Fibroblast of villous mesenchyme (primary cell): ENCODE data around the gene STX18. TPM values are rescaled to one million over a fixed set of nuclear protein-coding genes. Genes with fewer than 3 reads are reported as not detected.

Source experiments
- DNase-seq: peaks from one replicate; pipeline ENCODE4 v3.0.0-alpha.2; 2010; ENCODE audit warnings: low read depth
- H3K4me3 ChIP-seq: 2 replicates; pipeline ENCODE4 v1.5.1; 2011; ENCODE audit warnings: low read depth, mild to moderate bottlenecking, low read length
- total RNA-seq: library from RNA; depleted of rRNA; stranded (reverse); fragments of >200 nt; gene quantifications from 2 replicates; pipeline ENCODE4 v1.2.3, GENCODE V29; 2012
- TF ChIP-seq, protein P1 (sequence below): IDR thresholded peaks from 2 replicates; pipeline ENCODE4 v1.5.1; 2012; ENCODE audit warnings: low read depth, mild to moderate bottlenecking, low read length; ENCODE audit not compliant: insufficient read depth

Gene STX18
- total RNA-seq, 1 donor, result 24.2 TPM

GRCh38 chr4:4417886-4418285 lies 124.0 kb downstream of the STX18 start:
- DNase-seq, result no peak
- no peak overlapping the region for H3K4me3 ChIP-seq
- TF ChIP-seq, protein P1, sequence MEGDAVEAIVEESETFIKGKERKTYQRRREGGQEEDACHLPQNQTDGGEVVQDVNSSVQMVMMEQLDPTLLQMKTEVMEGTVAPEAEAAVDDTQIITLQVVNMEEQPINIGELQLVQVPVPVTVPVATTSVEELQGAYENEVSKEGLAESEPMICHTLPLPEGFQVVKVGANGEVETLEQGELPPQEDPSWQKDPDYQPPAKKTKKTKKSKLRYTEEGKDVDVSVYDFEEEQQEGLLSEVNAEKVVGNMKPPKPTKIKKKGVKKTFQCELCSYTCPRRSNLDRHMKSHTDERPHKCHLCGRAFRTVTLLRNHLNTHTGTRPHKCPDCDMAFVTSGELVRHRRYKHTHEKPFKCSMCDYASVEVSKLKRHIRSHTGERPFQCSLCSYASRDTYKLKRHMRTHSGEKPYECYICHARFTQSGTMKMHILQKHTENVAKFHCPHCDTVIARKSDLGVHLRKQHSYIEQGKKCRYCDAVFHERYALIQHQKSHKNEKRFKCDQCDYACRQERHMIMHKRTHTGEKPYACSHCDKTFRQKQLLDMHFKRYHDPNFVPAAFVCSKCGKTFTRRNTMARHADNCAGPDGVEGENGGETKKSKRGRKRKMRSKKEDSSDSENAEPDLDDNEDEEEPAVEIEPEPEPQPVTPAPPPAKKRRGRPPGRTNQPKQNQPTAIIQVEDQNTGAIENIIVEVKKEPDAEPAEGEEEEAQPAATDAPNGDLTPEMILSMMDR, result no peak

GRCh38 chr4:4416981-4417380 lies 124.9 kb downstream of the STX18 start:
- no peak for DNase-seq
- TF ChIP-seq, protein P1, result no peak
- H3K4me3 ChIP-seq, result no peak overlapping the region

DNA sequence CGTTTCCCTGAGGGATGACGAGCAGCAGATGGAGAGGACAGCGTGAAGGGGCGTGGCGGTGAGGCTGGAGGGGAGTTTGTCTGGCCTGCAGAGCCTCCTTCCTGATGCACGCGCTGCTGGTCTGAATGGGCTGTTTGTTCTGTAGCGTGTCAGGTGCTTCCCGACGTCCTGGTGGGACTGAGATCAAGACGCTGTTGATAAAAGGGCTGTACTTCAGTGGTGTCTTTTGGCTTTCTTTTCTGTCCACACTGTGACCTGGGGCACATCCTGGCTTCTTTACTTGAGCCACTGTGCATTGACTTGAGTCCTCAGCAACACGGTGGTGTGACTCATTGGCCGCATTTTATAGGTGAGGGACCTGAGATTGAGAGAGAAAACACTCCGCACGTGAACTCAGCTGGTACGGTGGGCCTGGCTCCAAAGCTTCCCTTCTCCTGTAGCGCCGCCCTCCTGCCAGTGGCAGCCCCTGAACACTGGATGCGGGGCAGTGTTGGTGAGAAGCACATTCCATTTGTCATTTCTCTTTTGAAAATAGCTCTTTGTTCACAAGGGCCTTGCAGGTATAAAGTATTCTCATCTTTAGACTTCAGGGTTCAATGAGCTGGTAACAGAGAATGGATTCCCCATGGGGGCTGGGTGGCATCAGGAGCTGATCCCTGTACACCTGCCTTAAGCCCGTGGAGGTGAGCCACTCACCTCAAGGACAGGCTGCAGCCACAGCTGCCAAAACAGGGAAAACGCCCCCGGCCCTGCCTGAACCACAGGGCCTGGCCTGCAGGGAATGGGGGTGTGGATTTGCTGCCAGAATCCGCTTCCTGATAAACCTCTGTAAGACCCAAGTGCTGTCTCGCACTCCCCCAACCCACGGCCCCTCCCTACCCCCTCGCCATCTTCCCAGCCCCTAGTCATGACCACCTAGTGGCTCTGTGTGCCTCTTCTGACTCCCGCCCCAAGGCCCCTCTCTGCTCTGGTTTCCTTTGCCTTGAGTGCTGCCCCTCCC lies 125.7 kb downstream of the STX18 start:
- no peak overlapping the region for H3K4me3 ChIP-seq
- DNase-seq, result no peak
- TF ChIP-seq, protein P1, result no peak

- no peak overlapping the region for H3K4me3 ChIP-seq
- TF ChIP-seq, protein P1, result no peak
- no peak for DNase-seq
These were observed 126.6 kb downstream of the STX18 start for GRCh38 chr4:4415107-4415805.

GRCh38 chr4:4413806-4414205 lies 128.0 kb downstream of the STX18 start:
- H3K4me3 ChIP-seq, result no peak overlapping the region
- TF ChIP-seq, protein P1, result no peak
- no peak for DNase-seq

DNA sequence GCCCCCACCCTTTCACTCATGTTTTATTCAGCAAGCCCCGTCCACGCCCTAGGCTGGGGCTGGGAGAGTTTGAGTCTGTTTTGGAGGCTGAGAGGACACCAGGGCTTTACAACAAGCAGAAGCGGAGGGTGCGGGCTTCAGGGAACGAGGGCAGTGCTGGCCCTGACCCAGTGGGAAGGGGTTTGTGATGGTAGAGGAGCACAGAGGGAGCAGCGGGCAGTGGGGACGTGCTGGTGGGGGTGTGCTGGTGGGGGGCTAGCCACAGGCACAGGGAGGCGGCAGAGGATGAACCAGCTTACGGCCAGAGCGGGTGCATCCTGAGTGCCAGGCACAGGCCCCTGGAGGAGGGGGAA lies 128.5 kb downstream of the STX18 start:
- TF ChIP-seq, protein P1, result no peak
- no peak for DNase-seq
- H3K4me3 ChIP-seq, result no peak overlapping the region
